Liver (tissue), 3 donors: ENCODE measurements around the gene ORMDL3.

Source experiments
- CTCF ChIP-seq: fragments of 150-350 bp; IDR thresholded peaks from 2 replicates; pipeline ENCODE4 v1.5.1; 2017; ENCODE audit warnings: improper control_type of control experiment, low read depth, low read length; ENCODE audit not compliant: missing input control
- MAX ChIP-seq: IDR thresholded peaks from 2 replicates; pipeline ENCODE4 v1.6.1; 2016; ENCODE audit warnings: antibody characterized with exemption
- RXRA ChIP-seq, 2 donors: IDR thresholded peaks; 2 replicates each; pipeline ENCODE4 v1.6.1; 2017 to 2018; ENCODE audit warnings: antibody characterized with exemption in 2 of 2, mild to moderate bottlenecking in 1 of 2
- SP1 ChIP-seq: IDR thresholded peaks from 2 replicates; pipeline ENCODE4 v1.6.1; 2018; ENCODE audit warnings: antibody characterized with exemption, mild to moderate bottlenecking
- TAF1 ChIP-seq: conservative IDR thresholded peaks from 2 replicates; pipeline ENCODE4 v1.6.1; 2016; ENCODE audit warnings: antibody characterized with exemption, mild to moderate bottlenecking
- YY1 ChIP-seq: IDR thresholded peaks from 2 replicates; pipeline ENCODE4 v1.6.1; 2016; ENCODE audit warnings: antibody characterized with exemption, mild to moderate bottlenecking
- donor health status: healthy.
- donor health status: healthy.

- TF ChIP-seq CTCF (no peak), RXRA (IDR thresholded peaks at IDR 0.05) (no peak), SP1 (no peak), MAX (no peak), YY1 (no peak), TAF1 (no peak)
These were observed 8.2 kb downstream of the ORMDL3 start for GRCh38 chr17:39919087-39919683.
